Keratinocyte (primary cell): ENCODE data around the gene KRTAP9-4. TPM values are rescaled to one million over a fixed set of nuclear protein-coding genes. Genes with fewer than 3 reads are reported as not detected.

Experiments
- polyA plus RNA-seq, 5 experiments: library from polyadenylated mRNA; depleted of rRNA in 3 of 5; stranded (reverse) in 3 of 5; stranded (forward) in 1 of 5; unstranded in 1 of 5; fragments of >200 nt; gene quantifications; 1 replicate in 1 of 5; 2 replicates in 3 of 5; 3 replicates in 1 of 5; pipeline versions ENCODE4 v1.2.1 to v1.2.3, GENCODE V29; 2011 to 2012; ENCODE audit warnings: missing spikeins in 2 of 5, low read depth in 1 of 5, low replicate concordance in 1 of 5
- small RNA-seq, 3 experiments: library from RNA; depleted of rRNA; stranded (forward); fragments of <200 nt; gene quantifications; one replicate each; pipeline ENCODE3, GENCODE V24; 2012; ENCODE audit warnings: low read depth in 3 of 3, low replicate concordance in 1 of 3; ENCODE audit not compliant: insufficient read length in 3 of 3

KRTAP9-4 gene
- polyA plus RNA-seq, 1 donor (not counting 4 experiments of a cell fraction or from before 2014, with no cell fraction given): not detected

Small RNAs within 50 kb of the gene (small RNA-seq; reads per million reads assigned to genes)
- gene KRTAP9-10P: 0 to 0.33 (median 0) reads per million in 3 experiments

Other genes starting within 250 kb of the KRTAP9-4 start
- not detected in 3 replicates for gene KRTAP3-2, start 249.8 kb upstream of the KRTAP9-4 start, polyA plus RNA-seq
- gene KRTAP3-1, start 240.6 kb upstream of the KRTAP9-4 start, polyA plus RNA-seq: not detected in 3 replicates
- 0.05 to 0.23 TPM (median 0.08 TPM) in 3 replicates for gene KRTAP1-5, start 222.5 kb upstream of the KRTAP9-4 start, polyA plus RNA-seq
- gene KRTAP1-4, start 219.5 kb upstream of the KRTAP9-4 start, polyA plus RNA-seq: not detected in 3 replicates
- gene KRTAP1-3, start 214.8 kb upstream of the KRTAP9-4 start, polyA plus RNA-seq: not detected in 3 replicates
- 0.07 to 0.13 TPM in 2 of 3 replicates, not detected in the other for gene KRTAP1-1, start 208.2 kb upstream of the KRTAP9-4 start, polyA plus RNA-seq
- gene KRTAP2-1, start 202.4 kb upstream of the KRTAP9-4 start, polyA plus RNA-seq: not detected in 3 replicates
- gene KRTAP2-2, start 194.5 kb upstream of the KRTAP9-4 start, polyA plus RNA-seq: not detected in 3 replicates
- gene KRTAP2-3, start 189.6 kb upstream of the KRTAP9-4 start, polyA plus RNA-seq: 8.4 to 21.3 TPM (median 9.0 TPM) in 3 replicates
- gene KRTAP2-4, start 183.8 kb upstream of the KRTAP9-4 start, polyA plus RNA-seq: 0.12 TPM in 1 of 3 replicates, not detected in the others
- gene KRTAP4-7, start 165.5 kb upstream of the KRTAP9-4 start, polyA plus RNA-seq: not detected in 3 replicates
- gene KRTAP4-8, start 151.5 kb upstream of the KRTAP9-4 start, polyA plus RNA-seq: not detected in 3 replicates
- gene KRTAP4-16, start 147.5 kb upstream of the KRTAP9-4 start, polyA plus RNA-seq: not detected in 3 replicates
- not detected in 3 replicates for gene KRTAP4-9, start 144.3 kb upstream of the KRTAP9-4 start, polyA plus RNA-seq
- not detected in 3 replicates for gene KRTAP4-11, start 131.3 kb upstream of the KRTAP9-4 start, polyA plus RNA-seq
- not detected in 3 replicates for gene KRTAP4-12, start 125.5 kb upstream of the KRTAP9-4 start, polyA plus RNA-seq
- gene KRTAP4-6, start 109.1 kb upstream of the KRTAP9-4 start, polyA plus RNA-seq: not detected in 3 replicates
- gene KRTAP4-5, start 99.9 kb upstream of the KRTAP9-4 start, polyA plus RNA-seq: not detected in 3 replicates
- not detected in 3 replicates for gene KRTAP4-4, start 88.9 kb upstream of the KRTAP9-4 start, polyA plus RNA-seq
- not detected in 3 replicates for gene KRTAP4-3, start 81.5 kb upstream of the KRTAP9-4 start, polyA plus RNA-seq
- gene KRTAP4-2, start 71.5 kb upstream of the KRTAP9-4 start, polyA plus RNA-seq: not detected in 3 replicates
- gene KRTAP4-1, start 64.8 kb upstream of the KRTAP9-4 start, polyA plus RNA-seq: not detected in 3 replicates
- not detected in 3 replicates for gene KRTAP9-1, start 59.8 kb upstream of the KRTAP9-4 start, polyA plus RNA-seq
- not detected in 3 replicates for gene KRTAP9-2, start 23.0 kb upstream of the KRTAP9-4 start, polyA plus RNA-seq
- not detected in 3 replicates for gene KRTAP9-3, start 17.2 kb upstream of the KRTAP9-4 start, polyA plus RNA-seq
- gene KRTAP9-8, start 11.7 kb upstream of the KRTAP9-4 start, polyA plus RNA-seq: not detected in 3 replicates
- not detected in 3 replicates for gene KRTAP9-9, start 5.7 kb downstream of the KRTAP9-4 start, polyA plus RNA-seq
- not detected in 3 replicates for gene KRTAP9-6, start 15.7 kb downstream of the KRTAP9-4 start, polyA plus RNA-seq
- not detected in 3 replicates for gene KRTAP9-7, start 26.0 kb downstream of the KRTAP9-4 start, polyA plus RNA-seq
- not detected in 3 replicates for gene KRTAP29-1, start 53.2 kb downstream of the KRTAP9-4 start, polyA plus RNA-seq
- gene KRTAP16-1, start 59.6 kb downstream of the KRTAP9-4 start, polyA plus RNA-seq: not detected in 3 replicates
- gene KRTAP17-1, start 66.0 kb downstream of the KRTAP9-4 start, polyA plus RNA-seq: not detected in 3 replicates
- gene KRT33A, start 101.1 kb downstream of the KRTAP9-4 start, polyA plus RNA-seq: 0.14 TPM in 1 of 3 replicates, not detected in the others
- gene KRT33B, start 120.1 kb downstream of the KRTAP9-4 start, polyA plus RNA-seq: 0.18 to 0.33 TPM (median 0.21 TPM) in 3 replicates
- gene KRT34, start 132.6 kb downstream of the KRTAP9-4 start, polyA plus RNA-seq: 4.4 to 4.8 TPM (median 4.6 TPM) in 3 replicates
- gene KRT31, start 147.9 kb downstream of the KRTAP9-4 start, polyA plus RNA-seq: 20.5 to 45.2 TPM (median 24.9 TPM) in 3 replicates
- gene KRT37, start 174.9 kb downstream of the KRTAP9-4 start, polyA plus RNA-seq: 0.03 to 0.08 TPM (median 0.04 TPM) in 3 replicates
- gene KRT38, start 191.3 kb downstream of the KRTAP9-4 start, polyA plus RNA-seq: not detected in 3 replicates
- gene KRT32, start 217.7 kb downstream of the KRTAP9-4 start, polyA plus RNA-seq: 0.03 TPM in 1 of 3 replicates, not detected in the others
- not detected in 3 replicates for gene KRT35, start 231.5 kb downstream of the KRTAP9-4 start, polyA plus RNA-seq
- not detected in 3 replicates for gene KRT36, start 240.2 kb downstream of the KRTAP9-4 start, polyA plus RNA-seq